OCI-LY7 (cell line): Measurements from ENCODE around the gene WRAP73. TPM values are rescaled to one million over a fixed set of nuclear protein-coding genes. Genes with fewer than 3 reads are reported as not detected.

Source experiments
- BruUV-seq: library from RNA; stranded (reverse); fragments of 400-500 nt; replicated peaks from 2 replicates; lab custom pipeline; 2021; lab: Mats Ljungman, UMichigan
- CTCF ChIA-PET: fragments of 300-600 bp; sonication (Branson Sonifier 250); formaldehyde crosslinking; loops from one replicate; lab custom pipeline; 2022; ENCODE audit warnings: antibody characterized with exemption; ENCODE audit not compliant: unreplicated experiment; lab: Charles Lee
- POLR2A ChIA-PET: fragments of 300-600 bp; sonication (Branson Sonifier 250); formaldehyde crosslinking; loops from one replicate; lab custom pipeline; 2022; ENCODE audit warnings: antibody characterized with exemption; lab: Charles Lee
- DNase-seq: peaks from one replicate; pipeline ENCODE4 v3.0.0-alpha.2; 2015; ENCODE audit warnings: low spot score
- H2AFZ ChIP-seq: fragments of 200-600 bp; sonication (generic), shearing (Covaris generic); 2 replicates; pipeline ENCODE4 v1.6.1; 2014; ENCODE audit warnings: mild to moderate bottlenecking, antibody characterized with exemption, low read length, moderate library complexity
- H3K27ac ChIP-seq: fragments of 200-600 bp; sonication (generic); 2 replicates; pipeline ENCODE4 v1.5.1; 2014; ENCODE audit warnings: mixed run types, low read depth, mild to moderate bottlenecking, moderate library complexity, low read length, inconsistent platforms; ENCODE audit not compliant: poor library complexity, severe bottlenecking
- H3K36me3 ChIP-seq: fragments of 200-600 bp; sonication (generic); 2 replicates; pipeline ENCODE4 v1.6.1; 2014; ENCODE audit warnings: mild to moderate bottlenecking, antibody characterized with exemption, low read length, moderate library complexity, mixed read lengths; ENCODE audit not compliant: insufficient read depth
- H3K4me1 ChIP-seq: fragments of 200-600 bp; sonication (generic); 2 replicates; pipeline ENCODE4 v1.5.1; 2014; ENCODE audit warnings: mild to moderate bottlenecking, low read length; ENCODE audit not compliant: insufficient read depth, poor library complexity, severe bottlenecking
- H3K4me2 ChIP-seq: fragments of 200-600 bp; sonication (generic); 2 replicates; pipeline ENCODE4 v1.6.1; 2014; ENCODE audit warnings: mild to moderate bottlenecking, low read length
- H3K4me3 ChIP-seq: fragments of 200-600 bp; sonication (generic); 2 replicates; pipeline ENCODE4 v1.5.1; 2014; ENCODE audit warnings: mild to moderate bottlenecking, low read depth, low read length; ENCODE audit not compliant: poor library complexity, severe bottlenecking
- H3K79me2 ChIP-seq: fragments of 200-600 bp; sonication (generic); 2 replicates; pipeline ENCODE4 v1.6.1; 2016; ENCODE audit warnings: low read depth, mild to moderate bottlenecking, low read length, moderate library complexity, mixed read lengths; ENCODE audit not compliant: insufficient read depth
- H3K9me2 ChIP-seq: fragments of 200-600 bp; sonication (generic); 2 replicates; pipeline ENCODE4 v1.6.1; 2016; ENCODE audit warnings: mild to moderate bottlenecking, low read length, mixed read lengths; ENCODE audit not compliant: insufficient read depth
- H3K9me3 ChIP-seq: fragments of 200-600 bp; sonication (generic); 2 replicates; pipeline ENCODE4 v1.6.1; 2014; ENCODE audit warnings: mild to moderate bottlenecking, mixed run types, low read length, mixed read lengths
- H4K20me1 ChIP-seq: fragments of 200-600 bp; sonication (generic); 2 replicates; pipeline ENCODE4 v1.6.1; 2014; ENCODE audit warnings: mild to moderate bottlenecking, antibody characterized with exemption, low read length, moderate library complexity, mixed read lengths; ENCODE audit not compliant: insufficient read depth
- EZH2phosphoT487 ChIP-seq: fragments of 200-600 bp; sonication (generic); IDR thresholded peaks from 2 replicates; pipeline ENCODE4 v1.6.1; 2018; ENCODE audit warnings: low read depth, borderline replicate concordance, mild to moderate bottlenecking, mixed run types, antibody characterized with exemption, low read length, moderate library complexity, mixed read lengths
- intact Hi-C: fragments of 100-400 bp; cut with micrococcal nuclease; formaldehyde crosslinking; loops from one replicate; pipeline ENCODE4 v1.10.0; 2022; ENCODE audit not compliant: unreplicated experiment
- total RNA-seq, 2 experiments: library from RNA; depleted of rRNA in 1 of 2; stranded (reverse); fragments of >200 nt in 1 of 2; shearing (Covaris generic) in 1 of 2; gene quantifications; 2 replicates each; pipeline ENCODE4 v1.2.3, GENCODE V29; 2014 to 2022
- TF ChIP-seq, protein P1 (sequence below): fragments of 200-600 bp; sonication (generic); conservative IDR thresholded peaks from 2 replicates; pipeline ENCODE4 v1.5.1; 2014; ENCODE audit warnings: mild to moderate bottlenecking, antibody characterized with exemption, low read length, moderate library complexity, mixed read lengths

WRAP73 gene
- total RNA-seq, 2 experiments from 2014 or later: 34.7 to 40.0 TPM

DNA sequence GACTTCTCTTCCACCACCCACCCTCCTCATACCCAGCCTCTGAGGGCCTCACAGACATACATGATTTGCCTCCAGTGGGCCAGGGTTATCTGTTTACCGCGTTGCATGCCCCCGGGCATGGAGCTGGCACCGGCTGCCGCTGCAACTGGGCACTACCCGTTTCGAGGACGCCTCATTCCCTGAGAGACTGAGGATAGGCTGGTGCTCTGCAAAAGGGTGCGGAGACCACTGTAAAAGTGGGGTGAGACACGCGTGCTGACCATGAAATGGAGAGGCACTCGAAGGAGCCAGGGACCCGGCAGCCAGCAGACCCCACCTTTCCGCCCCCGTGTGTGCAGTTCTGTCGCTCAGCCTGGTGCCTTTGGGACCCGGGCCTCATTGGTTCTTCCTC, 23.1 kb upstream of the WRAP73 start:
- peaks cover 24% of the 10 kb centered on the region for H3K4me1 ChIP-seq
- intact Hi-C loops: no loop called here
- H3K9me2 ChIP-seq: no peaks in the 10 kb centered on the region
- H2AFZ ChIP-seq: peak overlapping the region; percentile 28; the same call in 1 of the 2 replicates
- H3K4me2 ChIP-seq: peak overlapping the region; percentile 50; the same call in 1 of the 2 replicates
- TF ChIP-seq, protein P1, sequence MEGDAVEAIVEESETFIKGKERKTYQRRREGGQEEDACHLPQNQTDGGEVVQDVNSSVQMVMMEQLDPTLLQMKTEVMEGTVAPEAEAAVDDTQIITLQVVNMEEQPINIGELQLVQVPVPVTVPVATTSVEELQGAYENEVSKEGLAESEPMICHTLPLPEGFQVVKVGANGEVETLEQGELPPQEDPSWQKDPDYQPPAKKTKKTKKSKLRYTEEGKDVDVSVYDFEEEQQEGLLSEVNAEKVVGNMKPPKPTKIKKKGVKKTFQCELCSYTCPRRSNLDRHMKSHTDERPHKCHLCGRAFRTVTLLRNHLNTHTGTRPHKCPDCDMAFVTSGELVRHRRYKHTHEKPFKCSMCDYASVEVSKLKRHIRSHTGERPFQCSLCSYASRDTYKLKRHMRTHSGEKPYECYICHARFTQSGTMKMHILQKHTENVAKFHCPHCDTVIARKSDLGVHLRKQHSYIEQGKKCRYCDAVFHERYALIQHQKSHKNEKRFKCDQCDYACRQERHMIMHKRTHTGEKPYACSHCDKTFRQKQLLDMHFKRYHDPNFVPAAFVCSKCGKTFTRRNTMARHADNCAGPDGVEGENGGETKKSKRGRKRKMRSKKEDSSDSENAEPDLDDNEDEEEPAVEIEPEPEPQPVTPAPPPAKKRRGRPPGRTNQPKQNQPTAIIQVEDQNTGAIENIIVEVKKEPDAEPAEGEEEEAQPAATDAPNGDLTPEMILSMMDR: no peak
- TF ChIP-seq EZH2phosphoT487: no peak
- H4K20me1 ChIP-seq: no peaks in the 10 kb centered on the region
- no peaks in the 10 kb centered on the region for H3K9me3 ChIP-seq
- POLR2A ChIA-PET: no interaction called here
- no peaks in the 10 kb centered on the region for H3K36me3 ChIP-seq
- peak overlapping the region; percentile 39 for H3K4me3 ChIP-seq
- no peaks in the 10 kb centered on the region for H3K79me2 ChIP-seq
- no peak overlapping the region for H3K27ac ChIP-seq
- CTCF ChIA-PET: no interaction called here
- no TSS peak for BruUV-seq
- DNase-seq: no peak

DNA sequence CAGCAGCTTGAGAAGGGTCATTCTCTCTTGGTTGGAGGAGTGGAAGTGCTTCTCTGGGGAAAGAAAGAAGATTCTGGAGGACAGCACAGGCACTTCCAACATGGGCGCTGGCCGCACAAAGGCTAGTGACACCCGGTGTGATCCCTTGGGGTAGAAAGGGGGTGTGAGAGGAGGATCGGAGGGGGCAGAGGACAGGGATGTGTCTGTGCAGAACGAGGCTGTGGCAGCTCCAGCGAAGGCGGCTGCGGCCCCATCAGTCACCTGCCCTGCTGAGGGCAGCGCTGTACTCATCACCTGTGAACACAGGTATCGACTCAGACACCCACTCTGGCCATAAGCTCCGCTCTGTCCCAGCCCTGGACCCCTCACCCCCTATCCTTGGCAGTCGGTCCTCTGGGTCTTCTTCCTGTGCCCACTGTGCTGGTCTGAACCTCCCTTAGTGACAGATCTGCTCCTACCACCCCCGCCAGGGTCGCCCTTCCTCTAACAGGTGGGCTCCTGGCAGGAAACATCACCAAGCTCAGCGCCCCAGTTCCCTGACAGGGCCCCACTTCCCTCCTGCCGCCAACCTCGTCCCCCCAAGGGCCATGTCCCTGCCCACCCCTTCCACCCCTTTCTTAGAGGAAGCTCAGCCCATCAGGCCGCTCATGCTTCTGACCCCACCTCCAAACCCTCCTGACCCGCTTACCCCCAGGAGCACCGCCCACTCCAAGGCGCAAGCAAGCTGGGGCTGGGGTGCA, 22.5 kb upstream of the WRAP73 start:
- no TSS peak for BruUV-seq
- intact Hi-C loops: no loop called here
- no peak overlapping the region for H3K4me3 ChIP-seq

More for the DNA sequence above, 22.5 kb upstream of the WRAP73 start:
- Histone ChIP-seq H4K20me1 (no peaks in the 10 kb centered on the region), H3K27ac (no peak overlapping the region), H2AFZ (no peak overlapping the region), H3K9me3 (no peaks in the 10 kb centered on the region), H3K9me2 (no peaks in the 10 kb centered on the region), H3K4me1 (peaks cover 24% of the 10 kb centered on the region), H3K4me2 (peak overlapping the region; percentile 50; the same call in 1 of the 2 replicates), H3K36me3 (no peaks in the 10 kb centered on the region), H3K79me2 (no peaks in the 10 kb centered on the region)
- POLR2A ChIA-PET: no interaction called here
- CTCF ChIA-PET: no interaction called here
- no peak for DNase-seq
- TF ChIP-seq, protein P1: no peak
- TF ChIP-seq EZH2phosphoT487: no peak
